SK-N-MC (cell line): ENCODE results near the gene FBXL13.
A peak's percentile ranks its signal among the peaks of the same experiment; 100 is the strongest.
"Not testable (repeated sequence)": the region's sequence is repeated elsewhere in the genome, so short reads cannot be mapped to it uniquely, and the experiment has no call there.

Experiments used
- DNase-seq: peaks from one replicate; pipeline ENCODE4 v3.0.0-alpha.2; 2011; ENCODE audit warnings: low read depth, low spot score
- H3K27ac ChIP-seq: fragments of 200-600 bp; sonication (generic); 2 replicates; pipeline ENCODE4 v1.5.1; 2016; ENCODE audit warnings: mixed run types
- H3K36me3 ChIP-seq: fragments of 200-600 bp; sonication (generic); 2 replicates; pipeline ENCODE4 v1.6.1; 2017; ENCODE audit warnings: antibody characterized with exemption, low read length, mixed read lengths; ENCODE audit not compliant: insufficient read depth
- H3K4me3 ChIP-seq: fragments of 200-600 bp; sonication (generic); 2 replicates; pipeline ENCODE4 v1.5.1; 2016
- H3K9ac ChIP-seq: fragments of 200-600 bp; sonication (generic); 2 replicates; pipeline ENCODE4 v1.8.0; 2017; ENCODE audit warnings: mixed run types, mixed read lengths; ENCODE audit not compliant: insufficient read length
- H3K9me3 ChIP-seq: fragments of 200-600 bp; sonication (generic); 2 replicates; pipeline ENCODE4 v1.6.1; 2017; ENCODE audit warnings: low read depth, mild to moderate bottlenecking, antibody characterized with exemption, low read length, moderate library complexity, mixed read lengths
- EZH2 ChIP-seq: fragments of 200-600 bp; sonication (generic); IDR thresholded peaks from one replicate; pipeline ENCODE4 v1.6.1; 2017; ENCODE audit warnings: antibody characterized with exemption
- FOXP2 ChIP-seq: optimal IDR thresholded peaks from 2 replicates; pipeline ENCODE3; 2011; ENCODE audit warnings: mild to moderate bottlenecking, moderate library complexity; ENCODE audit not compliant: insufficient read depth; ENCODE audit errors: extremely low read length, control extremely low read depth
- POLR2AphosphoS5 ChIP-seq: IDR thresholded peaks from 2 replicates; pipeline ENCODE4 v1.6.1; 2012; ENCODE audit warnings: mild to moderate bottlenecking, low read depth, low read length, borderline replicate concordance

Gene FBXL13

DNA sequence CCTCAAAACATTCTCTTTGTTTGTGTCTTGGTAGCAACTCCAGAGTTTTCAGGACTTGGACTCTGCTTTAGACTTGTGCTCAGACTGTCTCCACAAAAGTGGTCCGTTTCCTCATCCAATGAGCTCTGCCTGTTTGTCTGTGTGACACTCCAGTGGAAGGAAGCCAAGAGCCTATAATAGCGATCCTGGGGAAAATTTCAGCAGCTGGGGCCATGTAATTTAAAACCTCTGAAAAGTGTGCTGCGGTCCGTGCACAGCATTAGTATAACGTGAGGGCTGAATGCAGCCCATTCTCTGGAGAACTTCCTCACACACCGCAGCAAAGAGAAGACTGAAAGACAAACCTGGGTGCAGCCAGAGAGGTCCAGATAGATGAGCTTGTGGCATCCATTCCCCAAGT, 161.9 kb downstream of the FBXL13 start, which contains the start of gene LRRC17:
Gene LRRC17, plus strand, starts transcription at position 259 of the 400 bp plus-strand sequence. CDS start 20,914 bp downstream, outside the sequence.
- H3K9ac ChIP-seq: peak within 1 kb of the TSS; percentile 67
- peak within 1 kb of the TSS; percentile 67 for H3K27ac ChIP-seq
- no peaks in the 10 kb centered on the region for H3K9me3 ChIP-seq
- TF ChIP-seq FOXP2: no peak
- peak; percentile 65; the same call in 1 of the 2 replicates for TF ChIP-seq POLR2AphosphoS5
- TF ChIP-seq EZH2: no peak
- H3K36me3 ChIP-seq: no peaks in the 10 kb centered on the region
- DNase-seq: peak; percentile 66
- H3K4me3 ChIP-seq: peak within 1 kb of the TSS; percentile 80

GRCh38 chr7:102908676-102909075, 165.9 kb downstream of the FBXL13 start:
- Histone ChIP-seq H3K9me3 (no peaks in the 10 kb centered on the region), H3K4me3 (no peak overlapping the region), H3K27ac (no peak overlapping the region), H3K9ac (no peak overlapping the region), H3K36me3 (no peaks in the 10 kb centered on the region)
- no peak for DNase-seq
- TF ChIP-seq FOXP2 (no peak), POLR2AphosphoS5 (no peak), EZH2 (no peak)

DNA sequence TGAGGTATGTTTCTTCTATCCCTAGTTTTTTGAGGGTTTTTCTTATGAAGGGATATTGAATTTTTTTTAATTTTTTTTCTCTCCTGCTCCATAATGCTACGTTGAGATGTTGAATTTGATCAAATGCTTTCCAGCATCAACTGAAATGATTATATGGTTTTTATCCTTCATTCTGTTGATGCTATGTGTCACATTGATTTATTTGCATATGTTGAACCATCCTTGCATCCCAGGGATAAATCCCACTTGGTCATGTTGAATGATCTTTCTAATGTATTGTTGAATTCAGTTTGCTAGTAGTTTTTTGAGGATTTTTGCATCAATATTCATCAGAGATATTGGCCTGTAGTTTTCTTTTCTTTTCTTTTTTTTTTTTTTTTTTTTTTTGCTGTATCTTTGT, 171.0 kb downstream of the FBXL13 start:
- not testable (repeated sequence) for DNase-seq, H3K27ac ChIP-seq, H3K4me3 ChIP-seq, H3K9me3 ChIP-seq, H3K9ac ChIP-seq, H3K36me3 ChIP-seq

DNA sequence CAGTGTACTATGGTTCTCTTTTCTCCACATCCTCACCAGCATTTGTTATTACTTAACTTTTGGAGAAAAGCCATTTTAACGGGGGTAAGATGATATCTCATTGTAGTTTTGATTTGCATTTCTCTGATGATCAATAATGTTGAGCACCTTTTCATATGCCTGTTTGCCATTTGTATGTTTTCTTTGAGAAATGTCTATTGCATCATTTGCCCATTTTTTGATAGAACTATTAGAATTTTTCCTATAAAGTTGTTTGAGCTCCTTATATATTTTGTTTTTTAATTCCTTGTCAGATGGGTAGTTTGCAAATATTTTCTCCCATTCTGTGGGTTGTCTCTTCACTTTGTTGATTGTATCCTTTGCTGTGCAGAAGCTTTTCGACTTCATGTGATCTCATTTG, 172.5 kb downstream of the FBXL13 start:
- not testable (repeated sequence) for H3K9ac ChIP-seq, H3K36me3 ChIP-seq, H3K27ac ChIP-seq, DNase-seq, H3K4me3 ChIP-seq, H3K9me3 ChIP-seq

- Histone ChIP-seq H3K27ac (no peak overlapping the region), H3K4me3 (no peak overlapping the region)
- no peak for DNase-seq
Measured at GRCh38 chr7:102898532-102898859, 176.1 kb downstream of the FBXL13 start.

DNA sequence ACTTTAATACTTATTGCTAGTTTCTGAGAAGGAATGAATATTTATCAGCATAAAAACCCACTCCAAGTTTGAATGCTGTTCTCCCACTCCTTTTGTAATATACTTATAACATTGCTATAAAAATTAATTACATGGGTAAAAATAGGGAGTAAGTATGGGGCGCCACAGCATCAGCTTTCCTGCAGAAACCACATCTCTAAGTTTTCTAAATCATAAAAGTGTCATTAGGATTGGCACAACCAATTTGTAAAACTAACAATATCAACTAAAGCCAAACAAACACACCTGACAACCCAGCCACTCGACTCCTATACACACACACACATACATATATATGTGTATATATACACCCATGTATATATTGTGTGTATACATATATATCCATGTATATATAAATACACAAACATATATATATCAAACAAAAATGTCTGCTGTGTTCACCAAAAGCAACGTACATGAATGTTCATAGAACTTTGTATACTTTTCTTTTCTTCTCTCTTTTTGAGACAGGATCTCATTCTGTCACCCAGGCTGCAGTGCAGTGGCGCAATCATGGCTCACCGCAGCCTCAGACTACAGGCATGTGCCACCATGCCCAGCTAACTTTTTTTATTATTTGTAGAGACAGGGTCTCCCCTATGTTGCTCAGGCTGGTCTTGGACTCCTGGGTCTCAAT, 176.6 kb downstream of the FBXL13 start:
- no peak for DNase-seq

More at GRCh38 chr7:102898532-102898859, 176.1 kb downstream of the FBXL13 start:
- TF ChIP-seq FOXP2: no peak
- no peak for TF ChIP-seq EZH2
- no peak for TF ChIP-seq POLR2AphosphoS5
- Histone ChIP-seq H3K36me3 (no peaks in the 10 kb centered on the region), H3K9ac (no peak overlapping the region), H3K9me3 (no peaks in the 10 kb centered on the region)

DNA sequence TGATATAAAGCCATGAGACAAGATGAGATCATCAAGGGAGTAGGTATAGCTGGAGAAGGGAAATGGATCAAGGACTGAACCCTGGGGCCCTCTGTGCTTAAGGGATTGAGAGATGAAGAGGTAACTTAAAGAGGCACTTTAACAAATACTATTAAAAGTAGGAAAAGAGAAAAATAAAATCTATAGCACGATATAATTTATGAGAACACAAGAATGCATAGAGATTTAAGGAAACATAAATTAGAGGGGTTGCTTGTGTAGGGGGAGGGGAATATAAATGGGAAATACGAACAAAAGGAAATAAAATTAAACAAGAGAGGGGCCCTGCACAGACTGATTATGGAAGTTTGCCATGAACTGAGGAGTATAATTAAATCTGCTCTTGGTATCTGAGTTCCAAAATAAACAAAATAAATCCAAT, 177.4 kb downstream of the FBXL13 start:
- no peak overlapping the region for H3K9ac ChIP-seq
- DNase-seq: no peak
- TF ChIP-seq EZH2 (no peak), POLR2AphosphoS5 (no peak), FOXP2 (no peak)

More for the DNA sequence above, 176.6 kb downstream of the FBXL13 start:
- no peak for TF ChIP-seq FOXP2
- no peak for TF ChIP-seq EZH2
- TF ChIP-seq POLR2AphosphoS5: no peak
- H3K9ac ChIP-seq: no peak overlapping the region
- H3K4me3 ChIP-seq: peak overlapping the region; percentile 19; the same call in 1 of the 2 replicates
- H3K9me3 ChIP-seq: no peaks in the 10 kb centered on the region
- H3K36me3 ChIP-seq: no peaks in the 10 kb centered on the region
- peak overlapping the region; percentile 67; the same call in 1 of the 2 replicates for H3K27ac ChIP-seq

DNA sequence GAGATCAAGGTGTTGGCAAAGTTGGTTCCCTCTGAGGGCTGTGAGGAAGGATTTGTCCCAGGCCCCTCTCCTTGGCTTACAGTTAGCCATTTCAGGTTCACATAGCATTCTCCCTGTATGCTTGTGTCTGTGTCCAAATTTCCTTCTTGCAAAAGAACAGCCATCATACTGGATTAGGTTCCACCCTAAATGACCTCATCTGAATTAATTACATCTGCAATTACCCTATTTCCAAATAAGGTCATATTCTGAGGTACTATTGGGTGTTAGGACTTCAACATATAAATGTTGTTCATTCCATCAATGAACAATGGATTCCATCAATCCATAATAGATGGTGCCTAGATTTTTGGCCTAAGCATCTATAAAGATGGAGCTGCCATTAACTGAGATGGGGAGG, 178.0 kb downstream of the FBXL13 start:
- no peak overlapping the region for H3K27ac ChIP-seq
- no peak for TF ChIP-seq EZH2
- no peak for TF ChIP-seq POLR2AphosphoS5
- TF ChIP-seq FOXP2: no peak
- no peak for DNase-seq
- H3K36me3 ChIP-seq: no peaks in the 10 kb centered on the region
- no peak overlapping the region for H3K4me3 ChIP-seq
- no peaks in the 10 kb centered on the region for H3K9me3 ChIP-seq
- H3K9ac ChIP-seq: no peak overlapping the region

More for the DNA sequence above, 177.4 kb downstream of the FBXL13 start:
- no peaks in the 10 kb centered on the region for H3K9me3 ChIP-seq
- H3K4me3 ChIP-seq: peak overlapping the region; percentile 19; the same call in 1 of the 2 replicates
- H3K36me3 ChIP-seq: no peaks in the 10 kb centered on the region
- H3K27ac ChIP-seq: peak overlapping the region; percentile 67; the same call in 1 of the 2 replicates

DNA sequence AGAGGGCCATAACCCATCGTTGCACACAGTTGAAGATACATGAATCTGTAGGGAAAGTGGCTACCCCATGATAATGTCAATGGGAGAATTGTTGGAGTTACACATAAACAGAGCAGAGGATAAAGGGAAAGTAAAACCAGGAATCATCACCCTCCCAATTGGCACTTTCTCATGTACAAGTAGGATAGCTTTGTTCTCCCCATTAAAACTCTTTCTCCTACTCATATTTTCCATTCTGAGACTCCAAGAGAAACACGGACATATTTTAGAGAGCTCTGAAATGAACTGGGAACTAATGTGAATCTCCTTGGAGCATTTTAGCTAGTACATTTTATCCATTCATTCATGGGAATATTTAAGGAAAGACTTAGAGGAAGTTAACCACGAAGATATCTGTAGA, 179.0 kb downstream of the FBXL13 start:
- H3K36me3 ChIP-seq: no peaks in the 10 kb centered on the region
- no peak for TF ChIP-seq FOXP2
- TF ChIP-seq POLR2AphosphoS5: no peak
- TF ChIP-seq EZH2: no peak
- H3K4me3 ChIP-seq: no peak overlapping the region
- DNase-seq: no peak
- H3K9ac ChIP-seq: no peak overlapping the region
- H3K27ac ChIP-seq: no peak overlapping the region
- no peaks in the 10 kb centered on the region for H3K9me3 ChIP-seq
